VCaP (cell line): Measurements from ENCODE around the gene MPV17.
"Not testable (repeated sequence)": the region's sequence is repeated elsewhere in the genome, so short reads cannot be mapped to it uniquely, and the experiment has no call there.

Source experiments
- H3K27ac ChIP-seq: fragments of 450-650 bp; 2 replicates; pipeline ENCODE4 v1.5.1; 2017
- TF ChIP-seq, protein P1 (sequence below): fragments of 450-650 bp; conservative IDR thresholded peaks from 2 replicates; pipeline ENCODE4 v1.5.1; 2017; ENCODE audit warnings: mild to moderate bottlenecking, moderate library complexity

Gene MPV17

GRCh38 chr2:27280826-27281225, 42.1 kb downstream of the MPV17 start:
- no peak overlapping the region for H3K27ac ChIP-seq
- TF ChIP-seq, protein P1, sequence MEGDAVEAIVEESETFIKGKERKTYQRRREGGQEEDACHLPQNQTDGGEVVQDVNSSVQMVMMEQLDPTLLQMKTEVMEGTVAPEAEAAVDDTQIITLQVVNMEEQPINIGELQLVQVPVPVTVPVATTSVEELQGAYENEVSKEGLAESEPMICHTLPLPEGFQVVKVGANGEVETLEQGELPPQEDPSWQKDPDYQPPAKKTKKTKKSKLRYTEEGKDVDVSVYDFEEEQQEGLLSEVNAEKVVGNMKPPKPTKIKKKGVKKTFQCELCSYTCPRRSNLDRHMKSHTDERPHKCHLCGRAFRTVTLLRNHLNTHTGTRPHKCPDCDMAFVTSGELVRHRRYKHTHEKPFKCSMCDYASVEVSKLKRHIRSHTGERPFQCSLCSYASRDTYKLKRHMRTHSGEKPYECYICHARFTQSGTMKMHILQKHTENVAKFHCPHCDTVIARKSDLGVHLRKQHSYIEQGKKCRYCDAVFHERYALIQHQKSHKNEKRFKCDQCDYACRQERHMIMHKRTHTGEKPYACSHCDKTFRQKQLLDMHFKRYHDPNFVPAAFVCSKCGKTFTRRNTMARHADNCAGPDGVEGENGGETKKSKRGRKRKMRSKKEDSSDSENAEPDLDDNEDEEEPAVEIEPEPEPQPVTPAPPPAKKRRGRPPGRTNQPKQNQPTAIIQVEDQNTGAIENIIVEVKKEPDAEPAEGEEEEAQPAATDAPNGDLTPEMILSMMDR, result no peak

GRCh38 chr2:27278010-27278409, 44.9 kb downstream of the MPV17 start:
- TF ChIP-seq, protein P1, result no peak
- H3K27ac ChIP-seq, result no peak overlapping the region

DNA sequence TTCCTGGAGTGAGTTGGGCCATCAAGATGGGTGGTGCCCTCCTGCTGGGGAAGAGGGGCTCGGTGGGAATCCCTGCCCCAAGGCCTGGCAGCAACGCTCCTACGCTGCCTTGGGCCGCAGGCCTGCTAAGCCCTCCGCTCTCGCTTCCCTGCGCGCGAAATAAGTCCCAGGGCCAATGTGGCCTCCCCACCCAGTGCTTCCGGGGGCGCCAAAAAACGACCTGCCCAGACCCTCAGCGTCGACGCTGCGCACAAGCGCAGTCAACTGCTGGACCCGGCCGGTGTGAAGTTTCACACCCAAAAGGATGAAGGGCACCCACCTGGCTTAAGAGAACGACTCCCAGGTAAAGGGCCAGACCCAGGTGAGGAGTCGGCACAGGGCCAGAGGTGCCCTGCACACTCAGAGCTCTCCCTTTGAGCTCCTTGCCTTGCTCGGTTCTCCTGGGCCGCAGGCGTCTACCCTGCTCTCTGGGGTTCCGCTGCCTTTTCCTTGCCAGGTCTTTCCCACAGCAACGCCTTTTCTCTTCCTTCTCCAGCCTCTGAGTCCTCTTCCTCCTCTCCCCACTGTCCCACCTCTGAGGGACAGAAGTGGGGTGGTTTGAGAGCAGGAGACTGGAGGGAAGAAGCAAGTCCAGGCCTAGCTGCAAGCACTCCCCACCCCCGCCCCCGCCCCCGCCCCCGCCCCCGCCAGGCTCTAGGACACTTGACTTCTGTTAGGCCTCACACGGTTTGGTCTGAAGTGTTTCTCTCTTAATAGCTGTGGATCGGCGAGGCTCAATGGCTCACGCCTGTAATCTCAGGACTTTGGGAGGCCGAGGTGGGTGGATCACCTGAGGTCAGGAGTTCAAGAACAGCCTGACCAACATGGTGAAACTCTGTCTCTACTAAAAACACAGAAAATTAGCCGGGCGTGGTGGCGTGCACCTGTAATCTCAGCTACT, 47.4 kb downstream of the MPV17 start, which contains the start of gene DNAJC5G:
Gene DNAJC5G, plus strand, starts transcription at position 223 of the 940 bp plus-strand sequence. CDS start 1,296 bp downstream, outside the sequence.
- H3K27ac ChIP-seq, result no peak within 1 kb of the TSS
- TF ChIP-seq, protein P1, result no peak

- not testable (repeated sequence) for H3K27ac ChIP-seq
Measured at GRCh38 chr2:27272537-27273522, 50.1 kb downstream of the MPV17 start.

DNA sequence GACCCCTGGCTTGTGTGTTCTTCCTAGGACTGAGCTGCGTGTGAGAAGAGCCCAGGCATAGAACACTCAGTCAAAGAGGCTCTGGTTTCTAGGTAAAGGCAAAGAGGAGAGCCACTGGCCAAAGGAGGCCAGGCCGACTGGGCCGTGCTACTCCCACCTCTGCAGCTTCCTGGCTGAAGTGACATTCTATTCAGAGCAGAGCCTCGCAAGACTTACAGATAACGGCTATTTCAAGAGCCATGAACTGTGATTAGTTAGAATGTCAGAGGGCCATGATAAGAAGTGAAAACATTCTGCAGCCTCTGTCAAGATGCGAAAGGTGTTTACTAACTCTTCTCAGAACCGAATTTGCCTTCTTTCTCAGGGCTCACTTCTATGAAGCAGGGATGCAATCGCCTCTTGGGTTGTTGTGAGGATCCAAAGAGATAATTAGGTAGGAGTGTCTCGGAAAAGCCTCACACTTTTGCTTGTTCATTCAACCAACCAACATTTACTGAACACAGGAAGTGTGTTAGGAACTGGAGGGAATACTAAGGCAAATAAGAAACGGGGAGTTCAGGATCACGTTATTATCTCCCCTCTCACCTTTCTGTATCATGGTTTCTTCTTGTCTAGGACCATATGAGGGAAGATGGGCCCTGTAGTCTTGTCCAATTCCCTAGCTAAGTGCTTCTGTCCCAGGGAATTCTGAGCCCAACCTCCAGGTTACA, 51.1 kb downstream of the MPV17 start:
- TF ChIP-seq, protein P1, result no peak
- no peak overlapping the region for H3K27ac ChIP-seq

DNA sequence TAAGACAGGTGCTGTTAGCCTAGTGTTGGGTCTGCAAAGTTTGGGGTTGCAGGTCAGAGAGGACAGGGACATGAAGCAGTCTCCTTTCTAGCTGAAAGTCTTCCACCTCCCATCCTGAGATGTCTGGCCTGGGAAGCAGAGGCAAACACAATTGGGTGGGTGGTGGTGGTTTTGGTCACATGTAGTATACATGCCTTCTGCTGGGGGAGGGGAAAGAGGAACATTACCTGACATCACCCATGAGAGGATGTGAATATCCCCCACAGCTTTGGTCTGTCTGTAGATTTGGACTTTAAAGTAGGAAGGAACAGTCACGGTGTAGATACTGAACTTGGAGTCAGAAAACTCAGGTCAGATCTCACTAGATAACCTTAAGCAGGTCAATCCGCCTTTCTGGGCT, 52.2 kb downstream of the MPV17 start:
- TF ChIP-seq, protein P1, result no peak
- no peak overlapping the region for H3K27ac ChIP-seq

DNA sequence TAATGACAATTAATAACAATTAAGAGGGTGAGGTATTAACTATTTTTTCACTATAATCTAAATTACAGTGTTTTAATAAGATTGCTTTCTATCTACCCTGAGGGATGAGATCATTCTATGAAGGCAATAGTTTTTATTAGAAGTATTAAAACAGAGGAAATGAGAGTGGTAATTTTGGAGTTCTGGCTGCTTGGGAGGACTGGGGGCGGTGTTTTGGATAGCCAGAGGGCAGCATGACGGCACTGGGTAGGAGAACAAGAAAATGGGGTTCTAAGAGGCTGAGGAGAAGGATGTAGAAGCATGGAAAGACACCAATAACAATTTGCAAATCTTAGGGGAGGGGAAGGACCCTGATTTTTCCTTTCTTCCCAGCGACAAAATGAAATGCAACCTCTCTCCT, 52.8 kb downstream of the MPV17 start:
- TF ChIP-seq, protein P1, result no peak
- no peak overlapping the region for H3K27ac ChIP-seq

DNA sequence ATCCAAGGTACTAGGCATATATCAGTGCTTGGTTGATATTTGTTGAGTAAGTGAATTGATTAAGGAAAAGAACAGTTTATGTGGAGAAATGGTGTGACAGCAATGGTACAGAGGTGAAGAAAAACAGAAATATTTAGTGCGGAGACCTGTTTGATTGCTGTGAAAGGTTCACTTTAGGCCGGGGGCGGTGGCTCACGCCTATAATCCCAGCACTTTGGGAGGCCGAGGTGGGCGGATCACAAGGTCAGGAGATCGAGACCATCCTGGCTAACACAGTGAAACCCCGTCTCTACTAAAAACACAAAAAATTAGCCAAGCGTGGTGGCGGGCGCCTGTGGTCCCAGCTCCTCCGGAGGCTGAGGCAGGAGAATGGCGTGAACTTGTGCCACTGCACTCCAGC, 54.6 kb downstream of the MPV17 start:
- not testable (repeated sequence) for H3K27ac ChIP-seq
